Epidermal melanocyte (primary cell): Measurements from ENCODE around the gene ADCY3.

Source experiments
- DNase-seq: peaks from one replicate; pipeline ENCODE4 v3.0.0; 2011; ENCODE audit warnings: low spot score; ENCODE audit not compliant: insufficient read length

ADCY3 gene

DNA sequence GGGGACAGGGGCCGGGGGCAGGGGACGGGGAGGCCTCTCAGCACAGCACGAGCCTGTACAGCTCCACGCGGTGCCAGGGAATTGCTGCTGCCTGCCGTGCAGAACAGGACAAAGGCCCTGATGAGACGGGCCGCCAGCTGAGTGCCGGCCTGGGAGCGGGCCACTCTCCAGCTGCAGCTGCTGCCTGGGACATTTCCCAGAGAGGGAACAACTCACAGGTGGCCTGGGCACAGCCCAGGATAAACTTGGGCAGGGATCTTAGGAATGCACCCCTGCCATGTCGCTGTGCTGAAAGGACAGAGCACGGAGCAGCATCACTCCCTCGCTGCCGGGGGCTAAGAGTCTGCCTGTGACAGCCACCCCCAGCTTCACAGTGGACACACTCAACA is 88.0 kb downstream of the ADCY3 start:
- no peak for DNase-seq

GRCh38 chr2:24831221-24832072 is 88.6 kb downstream of the ADCY3 start:
- no peak for DNase-seq

DNA sequence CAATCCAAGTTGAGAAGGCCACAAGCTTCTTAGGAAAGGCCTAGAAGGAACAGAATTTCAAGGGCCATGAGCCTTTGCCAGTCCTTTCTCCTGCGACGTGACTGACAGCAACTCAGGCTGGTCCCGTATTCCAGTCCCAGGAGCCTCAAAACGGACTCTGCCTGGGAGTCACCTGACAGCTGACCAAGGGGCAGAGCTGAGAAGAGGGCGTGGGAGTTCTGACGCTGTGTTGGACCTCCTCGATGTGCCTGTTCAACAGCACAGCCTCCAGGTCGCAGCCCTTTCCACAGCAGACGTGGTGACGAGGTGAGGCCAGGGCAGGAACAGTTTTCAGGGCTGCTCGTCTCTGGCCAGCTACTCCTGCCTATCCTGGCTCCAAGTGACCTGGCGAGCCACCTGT is 89.3 kb downstream of the ADCY3 start:
- DNase-seq, result no peak

DNA sequence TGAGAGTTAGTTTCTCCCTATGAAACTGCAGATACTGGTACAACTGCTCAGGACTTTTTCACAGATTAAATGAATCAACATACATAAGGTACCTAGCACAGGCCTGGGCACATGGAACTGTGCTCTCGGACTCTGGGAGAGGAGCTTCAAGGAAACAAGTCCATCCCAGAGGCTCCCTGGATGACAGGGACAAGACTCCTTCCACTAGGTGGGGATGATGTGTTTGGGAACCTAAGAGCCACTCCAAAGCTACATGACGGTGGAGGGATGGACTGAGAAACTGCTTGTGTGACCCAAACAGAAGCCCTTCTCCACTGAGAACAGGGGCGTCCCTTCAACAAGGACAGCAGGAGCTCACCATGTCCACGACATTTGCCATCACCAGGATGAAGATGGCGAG is 89.7 kb downstream of the ADCY3 start:
- DNase-seq, result no peak

DNA sequence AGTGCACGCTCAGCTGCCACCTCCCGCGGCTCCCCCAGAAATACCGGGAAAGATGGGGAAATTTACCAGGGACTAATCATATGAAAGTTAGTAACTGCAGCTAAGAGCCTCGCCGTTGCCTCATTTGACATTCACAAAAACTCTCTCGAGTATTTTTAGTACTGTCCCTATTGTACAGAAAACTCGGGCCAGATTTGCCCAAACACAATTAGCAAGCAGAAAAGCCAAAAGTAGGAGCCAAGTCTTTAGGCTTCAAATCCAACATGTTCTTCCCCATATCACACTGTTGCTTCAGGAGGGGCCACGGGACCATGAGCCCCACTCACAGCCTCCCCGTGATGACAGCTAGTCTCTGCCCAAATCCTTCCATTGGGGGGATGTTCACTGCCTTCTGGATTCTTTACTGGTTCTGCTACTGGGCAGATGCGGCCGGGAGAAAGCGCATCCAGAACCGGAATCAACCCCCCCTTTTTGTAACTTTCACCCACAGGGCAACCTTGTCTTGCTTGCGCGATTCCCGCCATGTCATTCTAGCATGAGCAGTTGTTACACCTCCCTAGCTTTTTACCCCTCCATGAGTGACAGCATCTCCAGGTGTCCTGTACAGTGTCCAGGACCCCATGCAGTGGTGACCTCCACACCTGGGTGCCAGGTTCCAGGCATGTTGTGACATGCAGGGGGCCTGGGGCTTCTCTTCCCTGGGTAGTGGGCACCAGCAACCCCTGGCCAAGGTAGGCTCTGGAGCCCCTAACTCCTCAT is 91.6 kb downstream of the ADCY3 start:
- DNase-seq, result no peak

DNA sequence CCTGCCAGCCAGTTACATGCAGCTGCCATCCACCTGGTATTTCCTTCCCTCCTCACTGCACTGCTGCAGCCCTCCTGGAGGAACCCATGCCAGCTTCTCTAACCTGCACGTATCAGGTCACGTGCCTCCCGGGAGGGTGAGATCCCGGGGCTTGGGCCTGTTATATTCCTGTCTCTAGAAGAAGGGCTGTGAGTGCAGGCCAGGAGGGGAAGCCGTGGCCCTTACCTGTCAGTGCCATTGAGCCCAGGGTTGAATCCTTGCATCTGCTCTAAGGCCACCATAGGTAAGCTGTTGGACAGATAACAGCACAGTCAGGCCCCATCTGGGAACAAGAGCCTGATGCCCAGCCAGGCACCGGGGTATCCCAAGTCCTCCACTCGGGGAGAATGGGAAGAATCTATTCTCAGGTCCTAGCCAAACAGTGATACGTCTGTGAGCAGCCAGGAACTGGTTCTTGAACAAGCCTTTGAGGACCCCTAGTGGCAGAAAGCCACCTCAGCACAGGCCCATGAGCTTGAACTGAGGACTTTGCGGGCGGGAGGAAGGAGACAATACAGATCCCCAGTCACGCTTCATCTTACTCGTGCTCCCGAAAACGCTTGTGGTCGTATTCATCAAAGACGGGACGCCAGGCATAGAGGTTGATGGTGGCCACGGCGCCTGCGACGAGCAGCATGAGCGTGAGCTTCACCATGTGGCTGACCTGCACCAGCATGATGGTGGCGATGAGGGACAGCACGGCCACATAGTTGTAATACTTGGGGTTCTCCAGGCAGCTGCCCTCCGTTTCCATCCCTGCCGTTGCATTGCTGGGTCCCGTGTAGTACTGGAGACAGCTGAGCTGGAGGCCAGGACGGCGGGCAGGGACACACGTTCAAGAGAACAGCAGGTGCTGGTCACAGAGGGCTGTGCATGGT is 92.5 kb downstream of the ADCY3 start:
- peak; percentile 98 for DNase-seq

DNA sequence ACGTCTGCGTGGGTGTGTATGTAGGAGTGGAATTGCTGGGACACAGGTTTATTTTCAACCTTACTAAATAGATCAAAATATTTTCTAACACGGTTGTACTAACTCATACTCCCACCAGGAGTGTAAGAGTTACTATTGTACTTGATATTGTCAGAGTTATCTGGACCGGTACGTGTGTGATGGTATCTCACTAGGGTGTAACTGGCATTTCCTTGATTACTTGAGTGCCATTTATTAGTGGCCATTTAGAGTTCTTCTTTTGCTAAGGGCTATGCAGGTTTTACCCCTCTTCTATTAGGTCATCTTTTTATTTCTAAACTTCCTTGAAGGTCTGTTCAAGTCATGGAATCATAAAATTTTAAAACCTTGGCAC is 93.3 kb downstream of the ADCY3 start:
- DNase-seq, result no peak

GRCh38 chr2:24825883-24826772 is 93.9 kb downstream of the ADCY3 start:
- no peak for DNase-seq

GRCh38 chr2:24824966-24825882 is 94.8 kb downstream of the ADCY3 start:
- no peak for DNase-seq

GRCh38 chr2:24824071-24824588 is 95.9 kb downstream of the ADCY3 start:
- DNase-seq, result no peak

- DNase-seq, result peak; percentile 60
Observed at GRCh38 chr2:24822049-24822706, 97.9 kb downstream of the ADCY3 start.

DNA sequence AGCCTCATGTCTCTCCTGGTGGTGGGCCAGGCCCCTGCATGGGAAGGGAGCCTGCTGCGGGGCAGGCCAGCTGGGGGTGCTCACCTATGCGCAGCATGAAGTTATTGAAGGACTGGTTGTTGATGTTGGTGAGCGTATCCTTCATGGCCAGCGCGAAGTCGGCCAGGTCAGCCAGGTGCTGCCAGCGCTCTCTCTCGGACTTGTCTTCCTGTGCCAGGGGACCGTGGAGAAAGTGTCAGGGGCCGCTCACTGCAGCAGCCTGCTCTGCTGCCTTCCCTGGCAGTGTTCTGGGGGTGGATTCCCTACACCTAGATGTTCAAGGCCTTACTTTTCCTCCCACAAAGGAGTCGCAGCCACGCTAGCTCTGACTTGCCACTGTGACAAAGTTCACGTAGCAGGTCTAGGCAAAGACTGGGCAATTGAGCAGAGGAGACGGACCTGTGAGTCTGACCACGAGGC is 98.6 kb downstream of the ADCY3 start:
- DNase-seq, result no peak

GRCh38 chr2:24820598-24821432 is 99.2 kb downstream of the ADCY3 start:
- no peak for DNase-seq

DNA sequence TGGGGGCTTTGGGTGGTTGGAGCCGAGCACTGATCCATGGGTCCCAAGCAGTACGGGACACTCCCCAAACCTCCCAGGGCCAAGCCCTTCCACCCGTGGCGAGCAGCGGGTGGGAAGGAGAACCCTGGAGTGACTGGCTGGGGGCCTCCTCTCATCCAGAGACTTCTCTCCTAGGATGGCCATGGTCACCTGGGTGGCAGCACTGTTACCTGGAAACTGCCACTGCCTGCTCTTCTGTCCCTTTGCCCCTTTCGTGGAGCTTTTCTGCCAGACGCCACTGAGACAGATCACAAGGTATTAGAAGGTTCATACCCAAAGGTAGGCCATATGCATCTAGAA is 99.9 kb downstream of the ADCY3 start:
- no peak for DNase-seq

- DNase-seq, result no peak
Observed at GRCh38 chr2:24819442-24820174, 100.4 kb downstream of the ADCY3 start.

- DNase-seq, result no peak
Observed at GRCh38 chr2:24818721-24819167, 101.3 kb downstream of the ADCY3 start.

- DNase-seq, result no peak
Observed at GRCh38 chr2:24816884-24817283, 103.2 kb downstream of the ADCY3 start.
